Breast epithelium (tissue), 3 donors: ENCODE results near the gene ANP32A.
A peak's percentile ranks its signal among the peaks of the same experiment; 100 is the strongest.

Experiments
- POLR2A ChIP-seq: fragments of 450-650 bp; IDR thresholded peaks from one replicate; pipeline ENCODE4 v1.6.1; 2016; ENCODE audit warnings: antibody characterized with exemption, mild to moderate bottlenecking, moderate library complexity
- TF ChIP-seq, protein P1 (sequence below), 3 donors: fragments of 450-650 bp; IDR thresholded peaks; one replicate each; pipeline ENCODE4 v1.5.1; 2016 to 2017; ENCODE audit warnings: antibody characterized with exemption in 3 of 3, mild to moderate bottlenecking in 3 of 3, moderate library complexity in 3 of 3

- TF ChIP-seq, protein P1, sequence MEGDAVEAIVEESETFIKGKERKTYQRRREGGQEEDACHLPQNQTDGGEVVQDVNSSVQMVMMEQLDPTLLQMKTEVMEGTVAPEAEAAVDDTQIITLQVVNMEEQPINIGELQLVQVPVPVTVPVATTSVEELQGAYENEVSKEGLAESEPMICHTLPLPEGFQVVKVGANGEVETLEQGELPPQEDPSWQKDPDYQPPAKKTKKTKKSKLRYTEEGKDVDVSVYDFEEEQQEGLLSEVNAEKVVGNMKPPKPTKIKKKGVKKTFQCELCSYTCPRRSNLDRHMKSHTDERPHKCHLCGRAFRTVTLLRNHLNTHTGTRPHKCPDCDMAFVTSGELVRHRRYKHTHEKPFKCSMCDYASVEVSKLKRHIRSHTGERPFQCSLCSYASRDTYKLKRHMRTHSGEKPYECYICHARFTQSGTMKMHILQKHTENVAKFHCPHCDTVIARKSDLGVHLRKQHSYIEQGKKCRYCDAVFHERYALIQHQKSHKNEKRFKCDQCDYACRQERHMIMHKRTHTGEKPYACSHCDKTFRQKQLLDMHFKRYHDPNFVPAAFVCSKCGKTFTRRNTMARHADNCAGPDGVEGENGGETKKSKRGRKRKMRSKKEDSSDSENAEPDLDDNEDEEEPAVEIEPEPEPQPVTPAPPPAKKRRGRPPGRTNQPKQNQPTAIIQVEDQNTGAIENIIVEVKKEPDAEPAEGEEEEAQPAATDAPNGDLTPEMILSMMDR (IDR thresholded peaks at IDR 0.05): no peak
- TF ChIP-seq POLR2A: peak; percentile 41
Measured at GRCh38 chr15:68818769-68819494, 1.8 kb downstream of the ANP32A start.
